Neural crest cell (in vitro differentiated cells): Measurements from ENCODE around the gene DPM2. TPM values are rescaled to one million over a fixed set of nuclear protein-coding genes. Genes with fewer than 3 reads are reported as not detected.

Experiments
- DNase-seq: peaks from one replicate; pipeline ENCODE4 v3.0.0; 2021; ENCODE audit warnings: low read depth, mixed read lengths, low spot score
- H3K27ac Mint-ChIP-seq: one replicate; pipeline ENCODE4 v1.8.0; 2021; ENCODE audit warnings: mild to moderate bottlenecking, mixed read lengths; ENCODE audit not compliant: unreplicated experiment
- H3K27me3 Mint-ChIP-seq: 2 replicates; pipeline ENCODE4 v1.8.0; 2021; ENCODE audit warnings: low read depth, mild to moderate bottlenecking, mixed read lengths
- H3K36me3 Mint-ChIP-seq: 2 replicates; pipeline ENCODE4 v1.8.0; 2021; ENCODE audit warnings: low read depth, mild to moderate bottlenecking, mixed read lengths
- H3K4me1 Mint-ChIP-seq: 2 replicates; pipeline ENCODE4 v1.8.0; 2021; ENCODE audit warnings: mixed read lengths
- H3K4me3 Mint-ChIP-seq: one replicate; pipeline ENCODE4 v1.8.0; 2021; ENCODE audit warnings: mild to moderate bottlenecking, mixed read lengths
- H3K9me3 Mint-ChIP-seq: 2 replicates; pipeline ENCODE4 v1.8.0; 2021; ENCODE audit warnings: mixed read lengths
- CTCF ChIP-seq: fragments of 200-600 bp; sonication (generic); conservative IDR thresholded peaks from 2 replicates; pipeline ENCODE4 v1.5.0; 2021; ENCODE audit warnings: antibody characterized with exemption, mild to moderate bottlenecking
- total RNA-seq: library from RNA; stranded (reverse); gene quantifications from 2 replicates; pipeline ENCODE4 v1.2.1, GENCODE V29; 2021

The DPM2 gene
- total RNA-seq, 1 donor from 2014 or later, result 52.2 TPM

- H3K4me3 Mint-ChIP-seq, result peak overlapping the region; percentile 47
- H3K4me1 Mint-ChIP-seq, result peaks cover 58% of the 10 kb centered on the region
- no peaks in the 10 kb centered on the region for H3K36me3 Mint-ChIP-seq
- peak overlapping the region; percentile 81 for H3K27ac Mint-ChIP-seq
- H3K9me3 Mint-ChIP-seq, result no peaks in the 10 kb centered on the region
- H3K27me3 Mint-ChIP-seq, result no peaks in the 10 kb centered on the region
- no peak for TF ChIP-seq CTCF
- DNase-seq, result no peak
These were observed 33.9 kb upstream of the DPM2 start for GRCh38 chr9:127971357-127972235.

- TF ChIP-seq CTCF, result no peak
- H3K9me3 Mint-ChIP-seq, result no peaks in the 10 kb centered on the region
- no peaks in the 10 kb centered on the region for H3K27me3 Mint-ChIP-seq
- no peak for DNase-seq
- H3K4me1 Mint-ChIP-seq, result peaks cover 52% of the 10 kb centered on the region
- no peak overlapping the region for H3K4me3 Mint-ChIP-seq
- no peaks in the 10 kb centered on the region for H3K36me3 Mint-ChIP-seq
- peak overlapping the region; percentile 64 for H3K27ac Mint-ChIP-seq
These were observed 33.0 kb upstream of the DPM2 start for GRCh38 chr9:127970401-127971313.

GRCh38 chr9:127968700-127969383 is 31.2 kb upstream of the DPM2 start:
- no peaks in the 10 kb centered on the region for H3K9me3 Mint-ChIP-seq
- peaks cover 46% of the 10 kb centered on the region for H3K4me1 Mint-ChIP-seq
- no peaks in the 10 kb centered on the region for H3K27me3 Mint-ChIP-seq
- peak overlapping the region; percentile 78 for H3K27ac Mint-ChIP-seq
- no peak for TF ChIP-seq CTCF
- H3K4me3 Mint-ChIP-seq, result no peak overlapping the region
- no peaks in the 10 kb centered on the region for H3K36me3 Mint-ChIP-seq
- no peak for DNase-seq

GRCh38 chr9:127968042-127968441 is 30.4 kb upstream of the DPM2 start:
- TF ChIP-seq CTCF, result no peak
- H3K4me3 Mint-ChIP-seq, result no peak overlapping the region
- H3K27ac Mint-ChIP-seq, result peak overlapping the region; percentile 78
- DNase-seq, result no peak
- H3K4me1 Mint-ChIP-seq, result peaks cover 45% of the 10 kb centered on the region
- no peaks in the 10 kb centered on the region for H3K27me3 Mint-ChIP-seq
- no peaks in the 10 kb centered on the region for H3K9me3 Mint-ChIP-seq
- H3K36me3 Mint-ChIP-seq, result no peaks in the 10 kb centered on the region

- DNase-seq, result no peak
- no peak overlapping the region for H3K4me3 Mint-ChIP-seq
- TF ChIP-seq CTCF, result no peak
- H3K36me3 Mint-ChIP-seq, result no peaks in the 10 kb centered on the region
- peaks cover 38% of the 10 kb centered on the region for H3K4me1 Mint-ChIP-seq
- H3K9me3 Mint-ChIP-seq, result no peaks in the 10 kb centered on the region
- peak overlapping the region; percentile 43 for H3K27ac Mint-ChIP-seq
- no peaks in the 10 kb centered on the region for H3K27me3 Mint-ChIP-seq
These were observed 29.6 kb upstream of the DPM2 start for GRCh38 chr9:127967151-127967809.
